ENCODE measurements around the gene KCNJ6. TPM values are rescaled to one million over a fixed set of nuclear protein-coding genes. Genes with fewer than 3 reads are reported as not detected.

KCNJ6 gene
- total and polyA plus RNA-seq, 2 of the 8 experiments (the other 6 are each of a cell fraction or from before 2014, with no cell fraction given): 0.51 to 1.2 TPM

DNA sequence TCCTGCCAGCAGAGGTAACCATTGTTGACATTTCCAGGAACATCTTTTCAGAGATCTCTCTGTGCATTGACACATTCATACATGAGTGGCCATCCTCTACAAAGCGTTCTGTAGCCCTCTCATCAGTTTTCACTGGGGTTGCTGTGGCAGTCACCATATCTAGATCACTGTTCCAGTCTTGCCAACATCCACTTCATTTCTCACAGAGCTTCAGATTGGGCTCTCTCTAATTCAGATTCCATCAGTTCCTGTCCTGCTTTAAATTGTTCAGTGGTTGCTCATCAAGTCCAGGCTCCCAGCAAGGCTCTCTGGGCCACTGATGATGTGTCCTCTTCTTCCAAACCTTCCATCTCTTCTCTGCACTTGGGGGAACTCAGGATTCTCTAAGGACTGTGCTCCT, 173.7 kb downstream of the KCNJ6 start:
- DNase-seq (ENCODE audit: low read depth in 1 of 2, low spot score in 2 of 2): no peak

More for the DNA sequence above, 173.7 kb downstream of the KCNJ6 start:
- 89% methylated on average over 1 of the region's 1 CpG; no CpG with 5 or more reads in 1 of the 2 experiments for WGBS, 2 experiments (ENCODE audit: extremely low coverage in 1 of 2, insufficient coverage in 1 of 2, insufficient read length in 1 of 2, insufficient replicate concordance in 2 of 2, low coverage in 1 of 2, low lambda C conversion rate in 2 of 2, missing lambda C conversion rate in 1 of 2)
- no peak overlapping the region for H3K18ac ChIP-seq (ENCODE audit: extremely low read depth, low read length)
- TF ChIP-seq, protein P1, sequence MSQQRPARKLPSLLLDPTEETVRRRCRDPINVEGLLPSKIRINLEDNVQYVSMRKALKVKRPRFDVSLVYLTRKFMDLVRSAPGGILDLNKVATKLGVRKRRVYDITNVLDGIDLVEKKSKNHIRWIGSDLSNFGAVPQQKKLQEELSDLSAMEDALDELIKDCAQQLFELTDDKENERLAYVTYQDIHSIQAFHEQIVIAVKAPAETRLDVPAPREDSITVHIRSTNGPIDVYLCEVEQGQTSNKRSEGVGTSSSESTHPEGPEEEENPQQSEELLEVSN (IDR thresholded peaks at IDR 0.05): no peak
- TF ChIP-seq POLR2AphosphoS5 (IDR thresholded peaks at IDR 0.05; ENCODE audit: low read depth, low read length): no peak
- TF ChIP-seq BCL11A (IDR thresholded peaks at IDR 0.05; ENCODE audit: low read depth in 2 of 2, low read length in 2 of 2): no peak
- TF ChIP-seq TAF7 (optimal IDR thresholded peaks at IDR 0.05; ENCODE audit: borderline replicate concordance, low read depth, low read length): no peak
- TF ChIP-seq CHD1 (IDR thresholded peaks at IDR 0.05; ENCODE audit: low read depth, low read length): no peak
- no peak for TF ChIP-seq CBX5 (IDR thresholded peaks at IDR 0.05; ENCODE audit: low read depth, low read length)
- no peak overlapping the region for H3K23ac ChIP-seq (ENCODE audit: insufficient read length)
- no peak overlapping the region for H2BK20ac ChIP-seq (ENCODE audit: low read length)
- H2AK5ac ChIP-seq (ENCODE audit: low read depth, low read length): no peak overlapping the region
- H3K9ac ChIP-seq (replicated peaks in 1 of 4; ENCODE audit: extremely low read depth in 1 of 4, low read depth in 3 of 4, low read length in 3 of 4): no peak overlapping the region
- no peaks in the 10 kb centered on the region for H3K27me3 ChIP-seq (replicated peaks in 1 of 4; ENCODE audit: control insufficient read depth in 3 of 4, extremely low read depth in 1 of 4, insufficient read depth in 3 of 4, low read length in 3 of 4)
- no peak overlapping the region for H3K4ac ChIP-seq (replicated peaks; ENCODE audit: insufficient read length, low read depth, low read length)
- no peak overlapping the region for H3K27ac ChIP-seq (ENCODE audit: low read depth, low read length)
- H3K4me3 ChIP-seq (ENCODE audit: extremely low read depth in 1 of 4, insufficient read depth in 2 of 4, low read depth in 3 of 4, low read length in 4 of 4): no peak overlapping the region
- no peaks in the 10 kb centered on the region for H3K23me2 ChIP-seq (ENCODE audit: low read depth, low read length)
- H2BK5ac ChIP-seq (ENCODE audit: low read depth, low read length): no peak overlapping the region
- ChIA-PET POLR2A (ENCODE audit: partially characterized antibody) (no interaction called here), CTCF (ENCODE audit: partially characterized antibody) (interaction anchor here (2.9 kb wide), 1 partner anchor 16 kb away, joined by 10 read pairs; no protein-coding TSS in a partner anchor)
- no peak overlapping the region for H4K91ac ChIP-seq (replicated peaks; ENCODE audit: insufficient read length, low read length)
- H3K9me3 ChIP-seq (ENCODE audit: insufficient read depth in 2 of 2, low read depth in 1 of 2, low read length in 1 of 2): no peaks in the 10 kb centered on the region
- no peak overlapping the region for H3K56ac ChIP-seq (replicated peaks; ENCODE audit: insufficient read length, low read depth, low read length)
- no peak for FAIRE-seq
- H4K5ac ChIP-seq (ENCODE audit: insufficient read length, low read depth, low read length): no peak overlapping the region
- H2AFZ ChIP-seq (ENCODE audit: low read length): no peak overlapping the region
- peaks cover 0 to under 1% (median 0%) of the 10 kb centered on the region in 4 experiments; a peak in 1 of 7 replicates for H3K4me1 ChIP-seq (replicated peaks in 1 of 4; ENCODE audit: control insufficient read depth in 3 of 4, insufficient read depth in 4 of 4, low read length in 3 of 4)
- H3K4me2 ChIP-seq (ENCODE audit: insufficient read depth in 1 of 2, low read depth in 2 of 2, low read length in 2 of 2): no peak overlapping the region
- H4K8ac ChIP-seq (ENCODE audit: extremely low read depth, insufficient read depth, low read length): no peak overlapping the region
- no peaks in the 10 kb centered on the region for H3K79me1 ChIP-seq (ENCODE audit: low read depth, low read length)
- H2BK120ac ChIP-seq (replicated peaks; ENCODE audit: low read depth, low read length): no peak overlapping the region
- no peaks in the 10 kb centered on the region for H3K79me2 ChIP-seq (ENCODE audit: control insufficient read depth in 1 of 2, insufficient read depth in 2 of 2, low read length in 2 of 2)
- no peaks in the 10 kb centered on the region for H4K20me1 ChIP-seq (replicated peaks in 1 of 2; ENCODE audit: control insufficient read depth in 1 of 2, insufficient read depth in 2 of 2, low read length in 2 of 2)
- H2BK12ac ChIP-seq (ENCODE audit: low read depth, low read length): no peak overlapping the region
- H3K14ac ChIP-seq (ENCODE audit: insufficient read length): no peak overlapping the region
- no peaks in the 10 kb centered on the region for H3K36me3 ChIP-seq (ENCODE audit: control insufficient read depth in 2 of 4, insufficient read depth in 4 of 4, low read length in 3 of 4)
- no peak overlapping the region for H2BK15ac ChIP-seq (ENCODE audit: low read length)
